Fibroblast of the conjunctiva (primary cell): Measurements from ENCODE around the gene JPH2.

Experiments
- DNase-seq: peaks from one replicate; pipeline ENCODE4 v3.0.0-alpha.2; 2010; ENCODE audit warnings: low read depth

Gene JPH2

GRCh38 chr20:44187772-44188709, 1.1 kb upstream of the JPH2 start:
- no peak for DNase-seq

- DNase-seq = no peak
These were observed 324 bp downstream of the JPH2 start for GRCh38 chr20:44186674-44187053.

DNA sequence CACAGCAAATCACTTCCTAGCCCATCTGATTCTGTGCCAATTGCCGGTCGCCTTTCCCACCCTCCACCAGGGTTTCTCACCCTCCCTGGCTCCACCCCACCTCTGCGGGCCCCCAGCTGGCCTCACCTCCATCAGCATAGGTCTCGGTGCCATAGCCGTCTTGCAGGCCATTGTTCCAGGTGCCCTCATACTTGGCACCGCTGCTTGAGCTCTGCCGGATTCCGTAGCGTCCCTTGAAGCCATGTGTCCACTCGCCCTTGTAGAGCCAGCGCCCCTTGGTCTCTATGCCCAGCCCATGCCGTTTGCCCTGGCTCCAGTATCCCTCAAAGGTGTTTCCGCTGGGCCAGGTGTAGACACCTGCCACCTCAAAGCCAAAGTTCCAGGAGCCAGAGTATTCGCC, 787 bp downstream of the JPH2 start:
- no peak for DNase-seq

DNA sequence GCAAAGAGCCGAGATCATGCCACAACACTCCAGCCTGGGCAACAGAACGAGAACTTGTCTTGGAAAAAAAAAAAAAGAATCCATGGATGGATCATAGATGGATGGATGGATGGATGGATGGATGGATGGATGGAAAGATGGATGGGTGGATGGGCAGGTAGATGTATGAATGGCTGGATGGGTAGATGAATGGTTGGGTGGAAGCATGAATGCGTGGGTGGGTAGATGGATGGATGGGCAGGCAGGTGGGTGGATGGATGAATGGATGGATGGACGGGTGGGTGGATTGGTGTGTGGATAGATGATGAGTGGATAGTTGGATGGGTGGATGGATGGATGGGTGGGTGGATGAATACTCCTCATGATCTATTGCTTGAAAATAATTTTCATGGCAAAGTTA, 1.4 kb downstream of the JPH2 start:
- DNase-seq = no peak

DNA sequence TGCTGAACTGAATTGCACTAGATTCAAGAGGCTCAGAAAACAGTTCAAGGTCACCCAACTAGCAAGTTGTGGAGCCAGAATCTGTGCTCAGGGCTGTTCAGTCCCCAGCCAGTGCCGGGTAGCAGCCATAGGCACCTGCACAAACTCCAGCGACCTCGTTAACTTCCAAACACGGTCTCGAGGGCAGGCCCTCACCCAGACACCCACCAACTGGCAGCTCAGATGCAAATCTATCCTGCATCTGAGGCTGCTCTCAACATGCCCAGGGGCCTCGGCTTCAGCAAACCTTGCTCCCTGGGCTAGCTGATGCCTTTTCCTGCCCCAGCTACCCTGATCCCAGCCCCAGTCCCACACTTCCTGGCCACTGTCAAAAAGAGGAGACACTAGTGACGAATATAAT, 3.7 kb downstream of the JPH2 start:
- no peak for DNase-seq

GRCh38 chr20:44182863-44183262, 4.1 kb downstream of the JPH2 start:
- DNase-seq = no peak

GRCh38 chr20:44182135-44182765, 4.7 kb downstream of the JPH2 start:
- DNase-seq = no peak

- no peak for DNase-seq
These were observed 5.4 kb downstream of the JPH2 start for GRCh38 chr20:44181611-44182010.

GRCh38 chr20:44180814-44181213, 6.2 kb downstream of the JPH2 start:
- no peak for DNase-seq

GRCh38 chr20:44176833-44177534, 10.0 kb downstream of the JPH2 start:
- DNase-seq = no peak

DNA sequence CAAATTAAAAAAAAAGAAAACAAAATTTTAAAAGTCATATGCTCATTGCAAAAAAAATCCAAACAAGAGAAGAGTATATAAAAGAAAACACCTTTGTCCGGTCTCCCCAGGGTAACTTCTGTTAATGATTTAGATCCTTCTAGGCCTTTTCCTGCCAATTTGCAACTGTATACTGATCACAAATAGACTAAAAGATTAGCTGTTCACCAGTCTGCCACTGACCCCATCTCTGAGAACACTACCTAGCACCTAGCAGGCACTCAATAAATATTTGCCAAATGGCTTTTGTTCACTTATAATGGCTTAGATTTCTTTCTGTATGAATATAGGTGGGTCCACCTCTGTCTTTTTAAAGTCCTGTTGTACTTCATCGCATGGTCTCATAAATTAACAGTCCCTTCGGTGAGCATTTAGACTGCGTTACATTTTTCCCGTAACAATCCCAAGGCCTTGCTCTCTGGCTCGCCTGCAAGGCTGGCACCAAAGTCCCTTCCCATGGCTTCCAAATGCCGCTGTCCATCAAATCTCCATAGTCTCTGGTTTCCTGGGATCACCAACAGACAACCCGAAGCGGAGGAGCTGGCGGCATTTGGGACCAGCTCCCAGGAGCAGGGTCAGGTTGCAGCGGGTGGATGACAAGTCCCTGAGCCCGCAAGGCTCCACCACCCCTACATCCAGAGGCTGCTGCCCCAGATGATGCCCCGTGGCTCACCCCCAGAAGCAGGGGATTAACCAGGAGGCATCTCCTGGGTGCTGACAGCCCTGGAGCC, 11.8 kb downstream of the JPH2 start:
- DNase-seq = no peak

DNA sequence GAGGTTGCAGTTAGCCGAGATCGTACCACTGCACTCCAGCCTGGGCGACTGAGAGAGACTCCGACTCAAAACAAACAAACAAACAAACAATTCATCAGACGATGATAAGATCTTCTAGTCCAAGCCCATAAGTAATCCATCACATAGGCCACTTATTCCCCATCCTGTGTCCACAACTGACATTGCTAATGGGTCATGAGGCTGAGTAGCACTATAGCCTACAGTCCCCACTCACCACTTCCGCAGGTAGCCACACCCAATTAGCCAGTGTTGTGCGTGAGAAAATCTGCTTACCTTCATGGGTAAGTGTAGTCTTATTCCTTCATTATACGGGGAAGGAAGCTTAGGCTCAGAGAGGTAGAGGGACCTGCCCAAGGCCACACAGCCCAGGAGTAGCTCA, 13.1 kb downstream of the JPH2 start:
- DNase-seq = no peak

DNA sequence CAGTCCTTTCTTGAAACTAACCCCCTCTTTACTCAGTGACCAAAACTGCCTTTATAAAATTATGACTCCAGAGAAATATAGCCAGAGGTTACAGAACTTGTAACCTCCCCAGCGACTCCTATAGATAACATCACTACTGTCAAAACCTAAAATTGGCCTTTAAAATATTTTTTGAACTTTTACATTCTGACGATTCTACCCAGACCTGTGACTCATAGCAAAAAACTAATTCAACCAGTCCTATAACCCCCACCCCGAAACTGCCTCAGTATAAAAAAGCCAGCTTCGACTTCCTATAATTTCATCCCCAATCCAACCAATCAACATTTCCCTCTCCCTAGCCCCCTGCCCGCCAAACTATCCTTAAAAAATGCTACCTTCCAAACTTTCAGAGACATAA, 13.9 kb downstream of the JPH2 start:
- no peak for DNase-seq

GRCh38 chr20:44172572-44172950, 14.4 kb downstream of the JPH2 start:
- DNase-seq = no peak

- DNase-seq = no peak
These were observed 15.0 kb downstream of the JPH2 start for GRCh38 chr20:44171775-44172571.

- no peak for DNase-seq
These were observed 16.1 kb downstream of the JPH2 start for GRCh38 chr20:44170816-44171410.

- no peak for DNase-seq
These were observed 19.3 kb downstream of the JPH2 start for GRCh38 chr20:44167736-44168135.

- DNase-seq = no peak
These were observed 20.5 kb downstream of the JPH2 start for GRCh38 chr20:44166477-44166876.

DNA sequence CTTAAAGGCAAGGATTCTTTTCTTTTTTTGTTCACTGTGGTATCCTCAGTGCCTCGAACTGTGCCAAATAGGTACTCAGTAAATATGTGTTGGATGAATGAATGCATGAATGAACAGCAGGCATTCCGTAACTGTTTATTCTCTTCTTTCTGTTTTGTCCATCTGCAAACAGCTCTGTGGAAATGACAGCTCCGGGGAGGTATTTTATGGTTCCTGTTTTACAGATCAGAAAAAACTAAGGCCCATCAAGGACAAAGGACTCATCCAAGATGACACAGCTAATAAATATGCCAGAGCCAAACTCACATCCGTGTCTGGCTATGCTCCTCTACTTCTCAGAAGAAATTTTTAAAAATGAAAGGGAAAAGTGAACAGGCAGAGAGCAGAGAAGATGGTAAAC, 21.0 kb downstream of the JPH2 start:
- DNase-seq = no peak

DNA sequence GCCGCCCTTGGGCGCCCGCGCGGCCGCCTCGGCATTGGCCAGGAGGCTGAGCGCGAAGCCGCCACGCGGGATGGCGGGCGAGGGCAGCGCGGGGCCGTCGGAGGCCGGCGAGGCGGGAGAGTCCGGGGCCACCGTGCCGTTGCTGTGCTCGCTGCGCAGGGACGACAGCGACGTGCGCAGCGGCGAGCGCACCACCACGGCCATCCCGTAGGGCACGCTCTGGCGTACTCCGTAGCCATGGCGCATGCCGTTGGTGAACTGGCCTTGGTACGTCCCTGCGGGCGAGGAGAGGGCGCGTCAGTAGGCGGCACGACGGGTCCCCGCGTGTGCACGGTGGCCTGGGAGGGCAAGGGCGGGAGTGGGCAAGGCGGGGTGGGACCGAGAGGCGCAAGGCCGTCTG, 26.9 kb downstream of the JPH2 start:
- DNase-seq = no peak

DNA sequence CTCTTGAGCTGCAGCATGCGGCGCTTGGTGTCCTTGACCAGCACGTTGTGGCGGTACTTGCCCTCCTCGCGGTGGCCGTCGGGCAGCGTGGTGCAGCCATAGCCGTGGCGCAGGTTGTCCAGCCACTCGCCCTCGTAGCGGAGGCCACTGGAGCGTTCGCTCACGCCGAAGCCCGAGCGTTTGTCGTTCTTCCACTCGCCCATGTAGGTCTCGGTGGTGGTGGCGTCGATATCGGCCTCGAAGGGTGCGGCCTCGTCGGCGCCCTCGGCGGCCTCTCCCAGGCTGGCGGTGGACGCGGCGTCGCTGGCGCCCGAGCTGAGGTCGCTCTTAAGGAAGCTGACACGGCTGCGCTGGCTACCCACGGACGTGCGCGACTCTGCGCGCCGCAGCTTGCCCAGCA, 27.3 kb downstream of the JPH2 start:
- DNase-seq = no peak
